Measurements from ENCODE around the gene SLC7A9. TPM values are rescaled to one million over a fixed set of nuclear protein-coding genes. Genes with fewer than 3 reads are reported as not detected.
"Not testable (repeated sequence)": the region's sequence is repeated elsewhere in the genome, so short reads cannot be mapped to it uniquely, and the experiment has no call there.

The SLC7A9 gene
- total RNA-seq, 1 donor from 2014 or later, result 1.6 TPM

- DNase-seq (ENCODE audit: low spot score in 2 of 2), result no peak
- FAIRE-seq, result no peak
Observed at GRCh38 chr19:32886241-32886640, 16.7 kb upstream of the SLC7A9 start.

GRCh38 chr19:32885255-32885654, 15.7 kb upstream of the SLC7A9 start:
- DNase-seq (ENCODE audit: low spot score in 2 of 2); FAIRE-seq: not testable (repeated sequence)

- FAIRE-seq (no peak), DNase-seq (ENCODE audit: low spot score in 2 of 2) (no peak)
Observed at GRCh38 chr19:32881766-32882165, 12.2 kb upstream of the SLC7A9 start.

GRCh38 chr19:32880622-32881021, 11.1 kb upstream of the SLC7A9 start:
- FAIRE-seq (no peak), DNase-seq (ENCODE audit: low spot score in 2 of 2) (no peak)

- no peak for FAIRE-seq
- DNase-seq (ENCODE audit: low spot score in 2 of 2), result no peak
Observed at GRCh38 chr19:32879741-32880140, 10.2 kb upstream of the SLC7A9 start.

- no peak for FAIRE-seq
- DNase-seq (ENCODE audit: low spot score in 2 of 2), result no peak
Observed at GRCh38 chr19:32878988-32879387, 9.4 kb upstream of the SLC7A9 start.

GRCh38 chr19:32877977-32878745, 8.6 kb upstream of the SLC7A9 start:
- DNase-seq (ENCODE audit: low spot score in 2 of 2), result no peak
- no peak for FAIRE-seq

- DNase-seq (ENCODE audit: low spot score in 2 of 2) (no peak), FAIRE-seq (no peak)
Observed at GRCh38 chr19:32877323-32877912, 7.9 kb upstream of the SLC7A9 start.

GRCh38 chr19:32876919-32877285, 7.3 kb upstream of the SLC7A9 start:
- FAIRE-seq (no peak), DNase-seq (ENCODE audit: low spot score in 2 of 2) (no peak)

GRCh38 chr19:32876236-32876918, 6.8 kb upstream of the SLC7A9 start:
- FAIRE-seq (no peak), DNase-seq (ENCODE audit: low spot score in 2 of 2) (no peak)

- FAIRE-seq (no peak), DNase-seq (ENCODE audit: low spot score in 2 of 2) (no peak)
Observed at GRCh38 chr19:32875428-32875827, 5.9 kb upstream of the SLC7A9 start.

GRCh38 chr19:32874605-32875004, 5.0 kb upstream of the SLC7A9 start:
- FAIRE-seq (no peak), DNase-seq (ENCODE audit: low spot score in 2 of 2) (no peak)

GRCh38 chr19:32873247-32873959, 3.8 kb upstream of the SLC7A9 start:
- FAIRE-seq, result no peak
- DNase-seq (ENCODE audit: low spot score in 2 of 2), result no peak

- FAIRE-seq, result no peak
- DNase-seq (ENCODE audit: low spot score in 2 of 2), result no peak
Observed at GRCh38 chr19:32872391-32872790, 2.8 kb upstream of the SLC7A9 start.

- DNase-seq (ENCODE audit: low spot score in 2 of 2) (no peak), FAIRE-seq (no peak)
Observed at GRCh38 chr19:32870981-32871451, 1.4 kb upstream of the SLC7A9 start.

- no peak for DNase-seq (ENCODE audit: low spot score in 2 of 2)
- no peak for FAIRE-seq
Observed at GRCh38 chr19:32869966-32870573, 503 bp upstream of the SLC7A9 start.

GRCh38 chr19:32868206-32868950, 1.2 kb downstream of the SLC7A9 start:
- FAIRE-seq (no peak), DNase-seq (ENCODE audit: low spot score in 2 of 2) (no peak)

GRCh38 chr19:32867436-32867835, 2.1 kb downstream of the SLC7A9 start:
- not testable (repeated sequence) for FAIRE-seq; DNase-seq (ENCODE audit: low spot score in 2 of 2)

GRCh38 chr19:32866564-32867265, 2.9 kb downstream of the SLC7A9 start:
- FAIRE-seq (no peak), DNase-seq (ENCODE audit: low spot score in 2 of 2) (no peak)

Data from frontal cortex (tissue), 4 donors.